HEK293 (cell line): ENCODE data around the gene DPH7.
A peak's percentile ranks its signal among the peaks of the same experiment; 100 is the strongest.

Experiments
- AEBP2 ChIP-seq: fragments of 450-650 bp; formaldehyde crosslinking; IDR thresholded peaks from 2 replicates; pipeline ENCODE4 v1.5.1; 2016; ENCODE audit warnings: missing biosample characterization, missing genetic modification characterization, borderline replicate concordance
- MEIS1 ChIP-seq: sonication (generic); formaldehyde crosslinking; IDR thresholded peaks from 2 replicates; pipeline ENCODE4 v1.8.1; 2022; ENCODE audit warnings: missing genetic modification reagents, mild to moderate bottlenecking, borderline replicate concordance
- PRDM1 ChIP-seq: fragments of 450-650 bp; formaldehyde crosslinking; IDR thresholded peaks from 2 replicates; pipeline ENCODE4; 2016; ENCODE audit warnings: missing biosample characterization, missing genetic modification characterization
- REPIN1 ChIP-seq: fragments of 450-650 bp; formaldehyde crosslinking; IDR thresholded peaks from 2 replicates; pipeline ENCODE4 v1.5.1; 2017; ENCODE audit warnings: missing biosample characterization, missing genetic modification characterization, low read depth
- REST ChIP-seq: fragments of 450-650 bp; formaldehyde crosslinking; IDR thresholded peaks from 2 replicates; pipeline ENCODE4 v1.5.1; 2016; ENCODE audit warnings: missing biosample characterization, missing genetic modification characterization
- SALL2 ChIP-seq: fragments of 450-650 bp; formaldehyde crosslinking; IDR thresholded peaks from 2 replicates; pipeline ENCODE4 v1.5.0; 2017; ENCODE audit warnings: missing biosample characterization, mild to moderate bottlenecking, missing genetic modification characterization, borderline replicate concordance
- SP3 ChIP-seq: fragments of 450-650 bp; formaldehyde crosslinking; IDR thresholded peaks from 2 replicates; pipeline ENCODE4 v1.5.1; 2016; ENCODE audit warnings: missing biosample characterization, missing genetic modification characterization
- ZBTB1 ChIP-seq: fragments of 450-650 bp; formaldehyde crosslinking; IDR thresholded peaks from 2 replicates; pipeline ENCODE4 v1.5.1; 2016; ENCODE audit warnings: missing biosample characterization, missing genetic modification characterization
- ZBTB10 ChIP-seq: fragments of 450-650 bp; formaldehyde crosslinking; IDR thresholded peaks from 2 replicates; pipeline ENCODE4 v1.5.1; 2016; ENCODE audit warnings: missing biosample characterization, missing genetic modification characterization
- ZBTB17 ChIP-seq: fragments of 450-650 bp; formaldehyde crosslinking; IDR thresholded peaks from 2 replicates; pipeline ENCODE4 v1.5.1; 2016; ENCODE audit warnings: missing biosample characterization, missing genetic modification characterization
- ZBTB20 ChIP-seq: fragments of 450-650 bp; formaldehyde crosslinking; IDR thresholded peaks from 2 replicates; pipeline ENCODE4 v1.5.1; 2016; ENCODE audit warnings: missing biosample characterization, missing genetic modification characterization
- ZBTB7A ChIP-seq: fragments of 450-650 bp; formaldehyde crosslinking; IDR thresholded peaks from 2 replicates; pipeline ENCODE4 v1.5.1; 2016; ENCODE audit warnings: low read depth, missing biosample characterization, missing genetic modification characterization
- ZNF175 ChIP-seq: fragments of 450-650 bp; formaldehyde crosslinking; IDR thresholded peaks from 2 replicates; pipeline ENCODE4 v1.5.1; 2016; ENCODE audit warnings: missing biosample characterization, missing genetic modification characterization
- ZNF23 ChIP-seq: fragments of 450-650 bp; formaldehyde crosslinking; IDR thresholded peaks from 2 replicates; pipeline ENCODE4 v1.5.1; 2016; ENCODE audit warnings: missing biosample characterization, missing genetic modification characterization, borderline replicate concordance
- ZNF280C ChIP-seq: fragments of 450-650 bp; formaldehyde crosslinking; IDR thresholded peaks from 2 replicates; pipeline ENCODE4 v1.5.1; 2016; ENCODE audit warnings: missing biosample characterization, missing genetic modification characterization
- ZNF341 ChIP-seq: fragments of 450-650 bp; formaldehyde crosslinking; IDR thresholded peaks from 2 replicates; pipeline ENCODE4; 2016; ENCODE audit warnings: low read depth, missing biosample characterization, missing genetic modification characterization
- ZNF350 ChIP-seq: fragments of 450-650 bp; formaldehyde crosslinking; IDR thresholded peaks from 2 replicates; pipeline ENCODE4 v1.5.0; 2017; ENCODE audit warnings: missing biosample characterization, mild to moderate bottlenecking, missing genetic modification characterization
- ZNF416 ChIP-seq: fragments of 450-650 bp; formaldehyde crosslinking; IDR thresholded peaks from 2 replicates; pipeline ENCODE4 v1.5.1; 2016; ENCODE audit warnings: missing biosample characterization, missing genetic modification characterization
- ZNF423 ChIP-seq: fragments of 450-650 bp; formaldehyde crosslinking; IDR thresholded peaks from 2 replicates; pipeline ENCODE4 v1.5.1; 2016; ENCODE audit warnings: missing biosample characterization, missing genetic modification characterization
- ZNF513 ChIP-seq: fragments of 450-650 bp; IDR thresholded peaks from 2 replicates; pipeline ENCODE4 v1.5.1; 2018; ENCODE audit warnings: missing biosample characterization, missing genetic modification characterization
- ZNF571 ChIP-seq: fragments of 450-650 bp; formaldehyde crosslinking; IDR thresholded peaks from 2 replicates; pipeline ENCODE4 v1.5.0; 2017; ENCODE audit warnings: missing biosample characterization, missing genetic modification characterization
- ZNF600 ChIP-seq: fragments of 450-650 bp; formaldehyde crosslinking; IDR thresholded peaks from 2 replicates; pipeline ENCODE4 v1.5.1; 2016; ENCODE audit warnings: missing biosample characterization, missing genetic modification characterization
- ZNF623 ChIP-seq: fragments of 450-650 bp; formaldehyde crosslinking; IDR thresholded peaks from 2 replicates; pipeline ENCODE4 v1.5.1; 2016; ENCODE audit warnings: missing biosample characterization, missing genetic modification characterization
- ZNF76 ChIP-seq: fragments of 450-650 bp; formaldehyde crosslinking; IDR thresholded peaks from 2 replicates; pipeline ENCODE4; 2016; ENCODE audit warnings: low read depth, missing biosample characterization, missing genetic modification characterization, borderline replicate concordance
- ZNF837 ChIP-seq: fragments of 450-650 bp; formaldehyde crosslinking; IDR thresholded peaks from 2 replicates; pipeline ENCODE4 v1.5.1; 2016; ENCODE audit warnings: missing biosample characterization, missing genetic modification characterization
- ZSCAN16 ChIP-seq: fragments of 450-650 bp; formaldehyde crosslinking; IDR thresholded peaks from 2 replicates; pipeline ENCODE4 v1.5.1; 2016; ENCODE audit warnings: missing biosample characterization, missing genetic modification characterization
- TF ChIP-seq, protein P1 (sequence below): fragments of 450-650 bp; formaldehyde crosslinking; IDR thresholded peaks from 2 replicates; pipeline ENCODE4 v1.5.1; 2017; ENCODE audit warnings: missing biosample characterization, missing genetic modification characterization

DPH7 gene

GRCh38 chr9:137552022-137552768, 26.5 kb downstream of the DPH7 start (continued):
- TF ChIP-seq ZNF600 (0 out of 2 replicates have a peak, but pooled peaks have one; percentile 22), AEBP2 (tag by site-specific recombination) (no peak), ZNF23 (tag by site-specific recombination) (no peak), ZNF513 (tag by site-specific recombination) (no peak), ZNF280C (tag by site-specific recombination) (no peak), ZNF416 (no peak), ZNF571 (tag by site-specific recombination) (no peak), REPIN1 (tag by site-specific recombination) (no peak), ZNF423 (no peak), ZBTB20 (peak; percentile 79; the same call in 1 of the 2 replicates), ZNF837 (tag by site-specific recombination) (no peak), REST (tag by site-specific recombination) (no peak), ZBTB1 (tag by site-specific recombination) (no peak), ZNF350 (no peak), ZBTB10 (tag by site-specific recombination) (0 out of 2 replicates have a peak, but pooled peaks have one; percentile 55), ZNF623 (tag by site-specific recombination) (no peak), SALL2 (tag by site-specific recombination) (no peak), MEIS1 (CRISPR knock-in tag) (no peak), ZBTB7A (tag by site-specific recombination) (no peak; the same call in 1 of the 2 replicates), ZNF341 (tag by site-specific recombination) (peak; percentile 38; the same call in 1 of the 2 replicates), SP3 (0 out of 2 replicates have a peak, but pooled peaks have one; percentile 40), ZBTB17 (peak; percentile 52), PRDM1 (tag by site-specific recombination) (no peak), ZNF76 (0 out of 2 replicates have a peak, but pooled peaks have one; percentile 17), ZSCAN16 (tag by site-specific recombination) (no peak), ZNF175 (tag by site-specific recombination) (no peak)
- TF ChIP-seq, protein P1, sequence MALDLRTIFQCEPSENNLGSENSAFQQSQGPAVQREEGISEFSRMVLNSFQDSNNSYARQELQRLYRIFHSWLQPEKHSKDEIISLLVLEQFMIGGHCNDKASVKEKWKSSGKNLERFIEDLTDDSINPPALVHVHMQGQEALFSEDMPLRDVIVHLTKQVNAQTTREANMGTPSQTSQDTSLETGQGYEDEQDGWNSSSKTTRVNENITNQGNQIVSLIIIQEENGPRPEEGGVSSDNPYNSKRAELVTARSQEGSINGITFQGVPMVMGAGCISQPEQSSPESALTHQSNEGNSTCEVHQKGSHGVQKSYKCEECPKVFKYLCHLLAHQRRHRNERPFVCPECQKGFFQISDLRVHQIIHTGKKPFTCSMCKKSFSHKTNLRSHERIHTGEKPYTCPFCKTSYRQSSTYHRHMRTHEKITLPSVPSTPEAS (tag by site-specific recombination): no peak
